HUES64 (cell line): ENCODE results near the gene HOXD12.

Experiments used
- H3K27ac ChIP-seq: 2 replicates; pipeline ENCODE4 v1.7.0; 2013; ENCODE audit warnings: low read depth, low read length, inconsistent platforms
- H3K27me3 ChIP-seq: 2 replicates; pipeline ENCODE4 v1.6.1; 2013; ENCODE audit warnings: mild to moderate bottlenecking, low read length; ENCODE audit not compliant: insufficient read depth
- H3K36me3 ChIP-seq: 2 replicates; pipeline ENCODE4 v1.6.1; 2013; ENCODE audit warnings: mild to moderate bottlenecking, low read length; ENCODE audit not compliant: insufficient read depth
- H3K4me1 ChIP-seq: 2 replicates; pipeline ENCODE4 v1.6.1; 2013; ENCODE audit warnings: mild to moderate bottlenecking, low read length, moderate library complexity; ENCODE audit not compliant: insufficient read depth
- H3K4me3 ChIP-seq: 2 replicates; pipeline ENCODE4 v1.5.1; 2013; ENCODE audit warnings: mild to moderate bottlenecking, low read length, moderate library complexity
- H3K9ac ChIP-seq: 2 replicates; pipeline ENCODE4 v1.6.1; 2013; ENCODE audit warnings: mild to moderate bottlenecking, low read depth, low read length
- H3K9me3 ChIP-seq: 2 replicates; pipeline ENCODE4 v1.6.1; 2013; ENCODE audit warnings: low read depth, low read length; ENCODE audit not compliant: insufficient read depth
- WGBS: fragments of 150-250, 120-280 bp; methylation state at CpG from one replicate; pipeline ENCODE4 v1.1.7; 2013; ENCODE audit warnings: missing lambda C conversion rate; 5-methylcytosine and 5-hydroxymethylcytosine counted together

Gene HOXD12

GRCh38 chr2:176103194-176103593 lies 3.6 kb downstream of the HOXD12 start:
- Histone ChIP-seq H3K9ac (no peak overlapping the region), H3K9me3 (no peaks in the 10 kb centered on the region), H3K4me1 (peaks cover 13% of the 10 kb centered on the region; the same call in 1 of the 2 replicates), H3K27ac (no peak overlapping the region), H3K4me3 (no peak overlapping the region), H3K27me3 (peaks cover 99% of the 10 kb centered on the region), H3K36me3 (no peaks in the 10 kb centered on the region)
- WGBS, result 2% methylated on average over 4 of the region's 7 CpGs

GRCh38 chr2:176103742-176104315 lies 4.2 kb downstream of the HOXD12 start:
- H3K27me3 ChIP-seq, result peaks cover 99% of the 10 kb centered on the region
- H3K4me3 ChIP-seq, result no peak overlapping the region
- H3K4me1 ChIP-seq, result peaks cover 9% of the 10 kb centered on the region; the same call in 1 of the 2 replicates
- H3K9ac ChIP-seq, result no peak overlapping the region
- 3% methylated on average over 13 of the region's 17 CpGs for WGBS
- no peaks in the 10 kb centered on the region for H3K36me3 ChIP-seq
- H3K27ac ChIP-seq, result no peak overlapping the region
- no peaks in the 10 kb centered on the region for H3K9me3 ChIP-seq

GRCh38 chr2:176104316-176105077 lies 4.9 kb downstream of the HOXD12 start:
- no peaks in the 10 kb centered on the region for H3K36me3 ChIP-seq
- no peak overlapping the region for H3K4me3 ChIP-seq
- peaks cover 7% of the 10 kb centered on the region; the same call in 1 of the 2 replicates for H3K4me1 ChIP-seq
- no peaks in the 10 kb centered on the region for H3K9me3 ChIP-seq
- no peak overlapping the region for H3K9ac ChIP-seq
- peaks cover 99% of the 10 kb centered on the region for H3K27me3 ChIP-seq
- WGBS, result 1% methylated on average over 56 of the region's 56 CpGs
- no peak overlapping the region for H3K27ac ChIP-seq

DNA sequence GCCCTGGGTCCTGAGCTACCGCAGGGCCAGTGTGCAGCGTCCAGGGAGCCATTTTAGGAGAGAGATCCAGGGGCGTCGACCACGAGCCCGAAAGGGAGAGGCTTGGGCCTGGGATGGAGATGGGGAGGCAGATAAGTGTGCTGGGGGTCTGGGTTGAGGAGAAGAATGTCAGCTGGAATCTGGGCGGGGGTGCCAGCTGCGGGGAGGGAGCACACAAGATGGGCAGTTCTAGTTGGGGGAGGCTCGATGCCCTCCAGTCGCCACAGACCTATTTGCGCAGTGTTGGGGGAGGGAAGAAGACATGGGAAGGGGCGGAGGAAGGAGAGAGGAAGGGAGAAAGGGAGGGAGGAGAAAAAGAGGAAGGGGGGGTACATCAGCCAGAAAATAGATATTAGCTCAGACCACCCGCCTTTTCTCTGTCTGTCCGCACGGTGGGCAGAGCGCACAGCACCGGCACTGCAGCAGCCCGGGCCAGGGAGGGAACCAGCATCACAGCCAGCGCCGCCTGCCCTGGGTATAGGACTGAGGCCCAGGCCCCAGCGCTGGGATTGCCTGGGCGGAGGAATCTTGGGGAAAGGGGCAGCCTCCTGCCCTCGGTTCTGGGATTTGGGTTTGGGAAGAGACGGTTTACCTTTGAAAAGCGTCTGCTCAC lies 5.6 kb downstream of the HOXD12 start:
- Histone ChIP-seq H3K9me3 (no peaks in the 10 kb centered on the region), H3K4me1 (peaks cover 7% of the 10 kb centered on the region; the same call in 1 of the 2 replicates), H3K36me3 (no peaks in the 10 kb centered on the region), H3K4me3 (no peak overlapping the region), H3K9ac (no peak overlapping the region), H3K27ac (no peak overlapping the region), H3K27me3 (peaks cover 99% of the 10 kb centered on the region)
- 3% methylated on average over 25 of the region's 25 CpGs for whole genome bisulfite sequencing

- Histone ChIP-seq H3K4me3 (no peak overlapping the region), H3K9ac (no peak overlapping the region), H3K27me3 (peaks cover 99% of the 10 kb centered on the region), H3K4me1 (peaks cover 7% of the 10 kb centered on the region; the same call in 1 of the 2 replicates), H3K9me3 (no peaks in the 10 kb centered on the region), H3K36me3 (no peaks in the 10 kb centered on the region), H3K27ac (no peak overlapping the region)
- 2% methylated on average over 25 of the region's 25 CpGs for WGBS
Measured at GRCh38 chr2:176105730-176106580, 6.4 kb downstream of the HOXD12 start.

DNA sequence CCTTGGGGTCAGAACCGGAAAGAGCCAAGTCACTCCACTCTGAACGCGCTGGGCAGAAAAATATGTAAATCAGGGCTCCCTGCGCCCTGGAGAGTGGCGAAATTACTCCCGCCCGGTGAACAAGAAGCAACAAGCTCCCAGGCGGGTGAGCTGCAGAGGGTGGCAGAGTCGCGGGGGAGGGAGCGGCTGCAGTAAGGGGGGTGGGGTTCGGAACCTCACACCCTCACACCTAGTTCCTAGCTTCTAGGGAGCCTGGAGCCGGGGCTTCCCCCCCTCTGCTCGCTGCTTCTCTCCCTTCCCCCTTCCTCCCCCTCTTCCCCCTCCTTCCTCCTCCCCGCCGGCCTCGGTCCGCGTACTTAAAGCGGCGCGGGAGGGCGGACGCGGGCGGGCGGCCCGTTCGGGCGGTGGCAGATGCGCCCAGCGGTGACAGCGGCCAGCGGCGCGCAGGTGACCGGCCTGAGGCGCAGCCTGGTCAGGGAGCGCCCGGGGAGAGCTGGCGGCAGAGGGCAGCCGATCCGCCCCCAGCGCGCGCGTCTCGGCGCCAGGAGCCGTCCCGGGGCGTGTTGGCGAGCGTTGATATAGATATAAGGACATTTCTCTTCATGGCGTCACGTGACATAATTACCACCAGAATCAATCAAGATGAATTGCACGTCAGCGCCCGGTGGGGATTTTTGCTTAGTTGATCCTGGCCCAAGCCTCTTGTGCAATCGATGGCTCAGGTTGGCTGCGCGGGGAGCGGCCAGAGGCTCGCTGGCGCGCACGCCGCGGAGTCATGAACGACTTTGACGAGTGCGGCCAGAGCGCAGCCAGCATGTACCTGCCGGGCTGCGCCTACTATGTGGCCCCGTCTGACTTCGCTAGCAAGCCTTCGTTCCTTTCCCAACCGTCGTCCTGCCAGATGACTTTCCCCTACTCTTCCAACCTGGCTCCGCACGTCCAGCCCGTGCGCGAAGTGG lies 7.3 kb downstream of the HOXD12 start, which contains the start of gene HOXD11:
Gene HOXD11, plus strand, starts transcription at position 700 of the 959 bp plus-strand sequence. Its CDS starts 76 bp downstream, at position 776.
- WGBS, result under 1% methylated on average over 81 of the region's 85 CpGs
- peaks cover 7% of the 10 kb centered on the region; the same call in 1 of the 2 replicates for H3K4me1 ChIP-seq
- peak within 1 kb of the TSS; percentile 22; the same call in 1 of the 2 replicates for H3K4me3 ChIP-seq
- H3K9ac ChIP-seq, result no peak within 1 kb of the TSS
- H3K27ac ChIP-seq, result no peak within 1 kb of the TSS
- H3K9me3 ChIP-seq, result no peaks in the 10 kb centered on the region
- H3K36me3 ChIP-seq, result no peaks in the 10 kb centered on the region
- peaks cover 99% of the 10 kb centered on the region for H3K27me3 ChIP-seq

DNA sequence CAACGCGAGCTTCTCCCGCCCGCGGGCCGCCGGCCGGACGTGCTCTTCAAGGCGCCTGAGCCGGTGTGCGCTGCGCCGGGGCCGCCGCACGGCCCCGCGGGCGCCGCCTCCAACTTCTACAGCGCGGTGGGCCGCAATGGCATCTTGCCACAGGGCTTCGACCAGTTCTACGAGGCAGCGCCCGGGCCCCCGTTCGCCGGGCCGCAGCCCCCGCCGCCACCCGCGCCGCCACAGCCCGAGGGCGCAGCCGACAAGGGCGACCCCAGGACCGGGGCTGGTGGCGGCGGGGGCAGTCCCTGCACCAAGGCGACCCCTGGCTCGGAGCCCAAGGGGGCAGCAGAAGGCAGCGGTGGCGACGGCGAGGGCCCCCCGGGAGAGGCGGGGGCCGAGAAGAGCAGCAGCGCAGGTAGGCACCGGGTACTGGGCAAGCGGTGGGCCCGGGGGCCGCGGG lies 8.2 kb downstream of the HOXD12 start:
- 2% methylated on average over 59 of the region's 59 CpGs for WGBS
- no peaks in the 10 kb centered on the region for H3K36me3 ChIP-seq
- peaks cover 99% of the 10 kb centered on the region for H3K27me3 ChIP-seq
- peaks cover 7% of the 10 kb centered on the region; the same call in 1 of the 2 replicates for H3K4me1 ChIP-seq
- H3K9me3 ChIP-seq, result no peaks in the 10 kb centered on the region
- H3K9ac ChIP-seq, result no peak overlapping the region
- no peak overlapping the region for H3K27ac ChIP-seq
- no peak overlapping the region for H3K4me3 ChIP-seq

- Histone ChIP-seq H3K27ac (no peak overlapping the region), H3K27me3 (peaks cover 99% of the 10 kb centered on the region), H3K9me3 (no peaks in the 10 kb centered on the region), H3K9ac (no peak overlapping the region), H3K4me3 (no peak overlapping the region), H3K4me1 (peaks cover 6% of the 10 kb centered on the region; the same call in 1 of the 2 replicates), H3K36me3 (no peaks in the 10 kb centered on the region)
- 7% methylated on average over 24 of the region's 26 CpGs for WGBS
Measured at GRCh38 chr2:176109192-176109901, 9.8 kb downstream of the HOXD12 start.

- Histone ChIP-seq H3K4me3 (no peak overlapping the region), H3K9ac (no peak overlapping the region), H3K27me3 (peaks cover 99% of the 10 kb centered on the region), H3K9me3 (no peaks in the 10 kb centered on the region), H3K27ac (no peak overlapping the region), H3K4me1 (peaks cover 6% of the 10 kb centered on the region; the same call in 1 of the 2 replicates), H3K36me3 (no peaks in the 10 kb centered on the region)
- 27% methylated on average over 4 of the region's 4 CpGs for WGBS
Measured at GRCh38 chr2:176109946-176110345, 10.4 kb downstream of the HOXD12 start.
